Astrocyte (in vitro differentiated cells and primary cell): Measurements from ENCODE around the gene CHST3.

ENCODE experiments used
- CTCF ChIP-seq: IDR thresholded peaks from 2 replicates; pipeline ENCODE4 v1.5.1; 2011; ENCODE audit warnings: low read depth, mild to moderate bottlenecking, inconsistent platforms, low read length, moderate library complexity; ENCODE audit not compliant: insufficient read depth
- EZH2 ChIP-seq: IDR thresholded peaks from 2 replicates; pipeline ENCODE4 v1.6.1; 2012; ENCODE audit warnings: mild to moderate bottlenecking, low read length, inconsistent platforms; ENCODE audit not compliant: insufficient read depth

GRCh38 chr10:71962901-71963300 is 1.3 kb upstream of the CHST3 start:
- TF ChIP-seq CTCF (no peak), EZH2 (no peak)
